Activated T-cell treated with anti-CD3 and anti-CD28 coated beads, Interleukin-2, amount 50 U/mL, for 1 hour (primary cell): ENCODE measurements around the gene CYP21A2.

ENCODE experiments used
- DNase-seq: peaks from one replicate; pipeline ENCODE4 v3.0.0-alpha.2; 2020

The CYP21A2 gene

GRCh38 chr6:32084780-32085179 lies 46.6 kb downstream of the CYP21A2 start:
- DNase-seq = no peak

- no peak for DNase-seq
Measured at GRCh38 chr6:32085759-32086459, 47.7 kb downstream of the CYP21A2 start.

GRCh38 chr6:32086661-32087573 lies 48.7 kb downstream of the CYP21A2 start:
- no peak for DNase-seq

- DNase-seq = peak; percentile 73
Measured at GRCh38 chr6:32087574-32088486, 49.6 kb downstream of the CYP21A2 start.

GRCh38 chr6:32088487-32089049 lies 50.4 kb downstream of the CYP21A2 start:
- no peak for DNase-seq

- DNase-seq = no peak
Measured at GRCh38 chr6:32089082-32089828, 51.0 kb downstream of the CYP21A2 start.
